ENCODE results near the gene ABCA4.

ABCA4 gene

DNA sequence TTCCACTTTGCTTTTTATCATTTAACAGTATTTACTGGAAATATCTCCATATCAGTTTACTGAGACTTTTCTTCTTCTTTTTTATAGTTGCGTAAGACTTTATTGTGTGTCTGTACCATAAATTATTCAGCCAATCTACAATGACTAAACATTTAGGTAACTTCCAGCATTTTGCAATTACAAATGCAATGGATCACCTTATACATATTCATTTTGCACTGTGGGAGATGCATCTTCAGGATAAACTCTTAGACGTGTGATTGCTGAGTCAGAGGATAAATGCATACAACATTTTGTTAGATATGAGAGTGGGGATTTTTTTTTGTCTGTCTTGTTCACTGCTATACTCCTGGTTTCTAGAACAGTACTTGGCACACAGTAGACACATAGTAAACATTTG is 116.0 kb downstream of the ABCA4 start:
- H3K36me3 ChIP-seq (ENCODE audit: control insufficient read depth in 1 of 2, insufficient read depth in 2 of 2, low read length in 2 of 2): peaks cover 2 to 4% of the 10 kb centered on the region in 2 experiments
- no peak for DNase-seq
- no peak overlapping the region for H2AK5ac ChIP-seq (ENCODE audit: low read length)
- no peak overlapping the region for H3K14ac ChIP-seq (ENCODE audit: low read length)
- H3K23ac ChIP-seq (ENCODE audit: low read length): no peak overlapping the region
- no peak overlapping the region for H2BK120ac ChIP-seq (ENCODE audit: insufficient read depth, low read length, poor library complexity)
- no CpG with 5 or more reads among the region's 2 CpGs for WGBS (ENCODE audit: extremely low coverage, insufficient coverage, insufficient read length)
- no peak overlapping the region for H3K4ac ChIP-seq (ENCODE audit: low read depth, low read length)
- H3K18ac ChIP-seq (ENCODE audit: low read length): no peak overlapping the region
- no peak overlapping the region for H4K12ac ChIP-seq (ENCODE audit: low read depth, low read length)
- H3K27ac ChIP-seq (ENCODE audit: low read depth, low read length): no peak overlapping the region
- no peak overlapping the region for H3K4me3 ChIP-seq (ENCODE audit: low read depth, low read length)
- H4K8ac ChIP-seq (ENCODE audit: low read depth, low read length): no peak overlapping the region
- no peaks in the 10 kb centered on the region for H3K79me2 ChIP-seq (ENCODE audit: control insufficient read depth, insufficient read depth, low read length, poor library complexity)
- no peak overlapping the region for H2AFZ ChIP-seq (ENCODE audit: insufficient read depth, low read length, poor library complexity)
- H3K4me1 ChIP-seq (ENCODE audit: control insufficient read depth in 1 of 2, insufficient read depth in 2 of 2, low read length in 2 of 2): peaks cover 2 to 3% of the 10 kb centered on the region in 2 experiments
- H3K9me3 ChIP-seq (ENCODE audit: insufficient read depth, low read depth, low read length): peaks cover 3% of the 10 kb centered on the region
- no peak overlapping the region for H3K9ac ChIP-seq (ENCODE audit: low read length)
- H2BK12ac ChIP-seq (ENCODE audit: low read length): no peak overlapping the region
- H3K79me1 ChIP-seq (ENCODE audit: low read length): no peaks in the 10 kb centered on the region
- H2BK5ac ChIP-seq (ENCODE audit: low read depth, low read length, poor library complexity): no peak overlapping the region
- H3K27me3 ChIP-seq (ENCODE audit: insufficient read depth, low read length): no peaks in the 10 kb centered on the region
- no peak overlapping the region for H3K4me2 ChIP-seq (ENCODE audit: low read length)
- H4K91ac ChIP-seq (ENCODE audit: low read depth, low read length): no peak overlapping the region

GRCh38 chr1:94002046-94002787 is 118.7 kb downstream of the ABCA4 start:
- H3K23ac ChIP-seq (ENCODE audit: low read length): no peak overlapping the region
- H3K79me1 ChIP-seq (ENCODE audit: low read length): no peaks in the 10 kb centered on the region
- no peak overlapping the region for H2BK12ac ChIP-seq (ENCODE audit: low read length)
- no peak overlapping the region for H3K4me2 ChIP-seq (ENCODE audit: low read length)
- no peak overlapping the region for H3K18ac ChIP-seq (ENCODE audit: low read length)
- no peak overlapping the region for H3K9ac ChIP-seq (ENCODE audit: low read length)
- no peak overlapping the region for H3K4me3 ChIP-seq (ENCODE audit: low read depth, low read length)
- H3K27ac ChIP-seq (ENCODE audit: low read depth, low read length): no peak overlapping the region
- H3K27me3 ChIP-seq (ENCODE audit: insufficient read depth, low read length): no peaks in the 10 kb centered on the region
- H4K91ac ChIP-seq (ENCODE audit: low read depth, low read length): peak overlapping the region; percentile 33
- no peak overlapping the region for H3K4ac ChIP-seq (ENCODE audit: low read depth, low read length)
- DNase-seq: no peak
- H4K8ac ChIP-seq (ENCODE audit: low read depth, low read length): no peak overlapping the region
- H3K9me3 ChIP-seq (ENCODE audit: insufficient read depth, low read depth, low read length): peaks cover 3% of the 10 kb centered on the region
- H2BK5ac ChIP-seq (ENCODE audit: low read depth, low read length, poor library complexity): no peak overlapping the region
- peaks cover 2 to 4% of the 10 kb centered on the region in 2 experiments for H3K36me3 ChIP-seq (ENCODE audit: control insufficient read depth in 1 of 2, insufficient read depth in 2 of 2, low read length in 2 of 2)
- H4K12ac ChIP-seq (ENCODE audit: low read depth, low read length): no peak overlapping the region
- no CpG with 5 or more reads among the region's 14 CpGs for WGBS (ENCODE audit: extremely low coverage, insufficient coverage, insufficient read length)
- no peak overlapping the region for H3K14ac ChIP-seq (ENCODE audit: low read length)
- no peaks in the 10 kb centered on the region for H3K79me2 ChIP-seq (ENCODE audit: control insufficient read depth, insufficient read depth, low read length, poor library complexity)
- no peak overlapping the region for H2AFZ ChIP-seq (ENCODE audit: insufficient read depth, low read length, poor library complexity)
- H2BK120ac ChIP-seq (ENCODE audit: insufficient read depth, low read length, poor library complexity): peak overlapping the region; percentile 54
- peaks cover 2 to 3% of the 10 kb centered on the region in 2 experiments for H3K4me1 ChIP-seq (ENCODE audit: control insufficient read depth in 1 of 2, insufficient read depth in 2 of 2, low read length in 2 of 2)
- no peak overlapping the region for H2AK5ac ChIP-seq (ENCODE audit: low read length)

DNA sequence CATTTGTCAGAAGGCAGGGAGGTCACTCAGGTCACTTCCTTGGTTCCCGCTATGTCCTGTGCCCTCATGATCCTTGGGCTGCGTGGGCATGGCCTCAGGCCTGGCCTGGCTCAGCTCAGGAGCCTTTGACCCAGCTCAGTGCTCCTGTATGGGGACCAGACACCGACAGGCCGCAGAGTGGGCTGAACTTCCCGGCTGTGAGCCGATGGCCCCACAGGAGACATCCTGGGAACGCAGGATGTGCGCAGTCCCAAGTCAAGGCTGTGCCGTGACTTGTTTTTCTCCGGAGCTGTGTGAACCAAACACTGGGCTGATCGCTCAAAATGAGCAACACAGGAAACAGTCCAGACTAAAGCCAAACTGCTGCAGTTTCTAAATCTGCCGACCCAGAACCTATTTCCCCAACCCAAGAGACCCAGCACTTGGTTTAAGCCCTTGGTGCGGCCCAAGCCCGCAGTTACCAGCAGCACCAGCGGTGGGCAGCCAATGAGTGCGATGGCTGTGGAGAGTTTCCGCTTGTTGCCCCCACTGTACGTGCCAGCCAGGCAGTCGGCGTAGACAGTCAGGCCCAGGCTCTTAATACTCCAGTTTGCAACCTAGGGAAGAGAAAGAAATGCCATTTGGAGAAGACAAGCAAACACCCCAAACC is 119.4 kb downstream of the ABCA4 start:
- H3K4me1 ChIP-seq (ENCODE audit: control insufficient read depth in 1 of 2, insufficient read depth in 2 of 2, low read length in 2 of 2): peaks cover 2 to 3% of the 10 kb centered on the region in 2 experiments
- peak overlapping the region; percentile 54 for H2BK120ac ChIP-seq (ENCODE audit: insufficient read depth, low read length, poor library complexity)
- peaks cover 3% of the 10 kb centered on the region for H3K9me3 ChIP-seq (ENCODE audit: insufficient read depth, low read depth, low read length)
- H2BK12ac ChIP-seq (ENCODE audit: low read length): peak overlapping the region; percentile 38
- H3K14ac ChIP-seq (ENCODE audit: low read length): no peak overlapping the region
- H3K79me1 ChIP-seq (ENCODE audit: low read length): no peaks in the 10 kb centered on the region
- no peak overlapping the region for H3K18ac ChIP-seq (ENCODE audit: low read length)
- H3K9ac ChIP-seq (ENCODE audit: low read length): no peak overlapping the region
- H2AK5ac ChIP-seq (ENCODE audit: low read length): no peak overlapping the region
- peak overlapping the region; percentile 41 for H4K91ac ChIP-seq (ENCODE audit: low read depth, low read length)
- no CpG with 5 or more reads among the region's 20 CpGs for WGBS (ENCODE audit: extremely low coverage, insufficient coverage, insufficient read length)
- no peak for DNase-seq
- no peaks in the 10 kb centered on the region for H3K79me2 ChIP-seq (ENCODE audit: control insufficient read depth, insufficient read depth, low read length, poor library complexity)
- H3K23ac ChIP-seq (ENCODE audit: low read length): no peak overlapping the region
- no peak overlapping the region for H3K4ac ChIP-seq (ENCODE audit: low read depth, low read length)
- H4K12ac ChIP-seq (ENCODE audit: low read depth, low read length): no peak overlapping the region
- H3K27ac ChIP-seq (ENCODE audit: low read depth, low read length): no peak overlapping the region
- peaks cover 2 to 4% of the 10 kb centered on the region in 2 experiments for H3K36me3 ChIP-seq (ENCODE audit: control insufficient read depth in 1 of 2, insufficient read depth in 2 of 2, low read length in 2 of 2)
- H4K8ac ChIP-seq (ENCODE audit: low read depth, low read length): peak overlapping the region; percentile 36
- H3K4me3 ChIP-seq (ENCODE audit: low read depth, low read length): no peak overlapping the region
- no peak overlapping the region for H2BK5ac ChIP-seq (ENCODE audit: low read depth, low read length, poor library complexity)
- H3K4me2 ChIP-seq (ENCODE audit: low read length): no peak overlapping the region
- H2AFZ ChIP-seq (ENCODE audit: insufficient read depth, low read length, poor library complexity): no peak overlapping the region
- H3K27me3 ChIP-seq (ENCODE audit: insufficient read depth, low read length): no peaks in the 10 kb centered on the region

- H2AK5ac ChIP-seq (ENCODE audit: low read length): no peak overlapping the region
- no peak overlapping the region for H3K27ac ChIP-seq (ENCODE audit: low read depth, low read length)
- H3K79me1 ChIP-seq (ENCODE audit: low read length): no peaks in the 10 kb centered on the region
- DNase-seq: peak in 1 of 2 donors; percentile 42
- no peak overlapping the region for H3K4me3 ChIP-seq (ENCODE audit: low read depth, low read length)
- H3K36me3 ChIP-seq (ENCODE audit: control insufficient read depth in 1 of 2, insufficient read depth in 2 of 2, low read length in 2 of 2): peaks cover 2 to 4% of the 10 kb centered on the region in 2 experiments
- H3K14ac ChIP-seq (ENCODE audit: low read length): no peak overlapping the region
- H4K12ac ChIP-seq (ENCODE audit: low read depth, low read length): no peak overlapping the region
- no peak overlapping the region for H3K9ac ChIP-seq (ENCODE audit: low read length)
- WGBS (ENCODE audit: extremely low coverage, insufficient coverage, insufficient read length): no CpG with 5 or more reads among the region's 12 CpGs
- H4K91ac ChIP-seq (ENCODE audit: low read depth, low read length): no peak overlapping the region
- no peaks in the 10 kb centered on the region for H3K79me2 ChIP-seq (ENCODE audit: control insufficient read depth, insufficient read depth, low read length, poor library complexity)
- no peak overlapping the region for H2AFZ ChIP-seq (ENCODE audit: insufficient read depth, low read length, poor library complexity)
- no peak overlapping the region for H2BK120ac ChIP-seq (ENCODE audit: insufficient read depth, low read length, poor library complexity)
- H3K4me1 ChIP-seq (ENCODE audit: control insufficient read depth in 1 of 2, insufficient read depth in 2 of 2, low read length in 2 of 2): peaks cover 2 to 3% of the 10 kb centered on the region in 2 experiments
- H3K27me3 ChIP-seq (ENCODE audit: insufficient read depth, low read length): no peaks in the 10 kb centered on the region
- H3K9me3 ChIP-seq (ENCODE audit: insufficient read depth, low read depth, low read length): peaks cover 3% of the 10 kb centered on the region
- no peak overlapping the region for H3K4ac ChIP-seq (ENCODE audit: low read depth, low read length)
- H3K18ac ChIP-seq (ENCODE audit: low read length): no peak overlapping the region
- H4K8ac ChIP-seq (ENCODE audit: low read depth, low read length): no peak overlapping the region
- H2BK12ac ChIP-seq (ENCODE audit: low read length): no peak overlapping the region
- H3K23ac ChIP-seq (ENCODE audit: low read length): no peak overlapping the region
- no peak overlapping the region for H3K4me2 ChIP-seq (ENCODE audit: low read length)
- no peak overlapping the region for H2BK5ac ChIP-seq (ENCODE audit: low read depth, low read length, poor library complexity)
Observed at GRCh38 chr1:94000510-94001282, 120.3 kb downstream of the ABCA4 start.
